Measurements from ENCODE around the gene ATP10A.

Gene ATP10A

GRCh38 chr15:25683911-25684310, 179.2 kb downstream of the ATP10A start (continued):
- no peak for TF ChIP-seq POU6F1 (CRISPR knock-in tag; IDR thresholded peaks at IDR 0.05; ENCODE audit: borderline replicate concordance, low read depth)
- no peak for TF ChIP-seq TOX (CRISPR knock-in tag; IDR thresholded peaks at IDR 0.05; ENCODE audit: borderline replicate concordance)
- no peak for TF ChIP-seq CREB5 (CRISPR knock-in tag; IDR thresholded peaks at IDR 0.05; ENCODE audit: low read depth)
- TF ChIP-seq ARNTL (CRISPR knock-in tag; IDR thresholded peaks at IDR 0.05; ENCODE audit: borderline replicate concordance, low read depth): no peak
- no peak for TF ChIP-seq PPARA (CRISPR knock-in tag; IDR thresholded peaks at IDR 0.05; ENCODE audit: borderline replicate concordance)
- no peak for TF ChIP-seq ZFP3 (CRISPR knock-in tag; IDR thresholded peaks at IDR 0.05)
- no peak for TF ChIP-seq BACH2 (CRISPR knock-in tag; IDR thresholded peaks at IDR 0.05; ENCODE audit: borderline replicate concordance)

GRCh38 chr15:25683415-25683814, 179.7 kb downstream of the ATP10A start:
- no peak for TF ChIP-seq PPARA (CRISPR knock-in tag; IDR thresholded peaks at IDR 0.05; ENCODE audit: borderline replicate concordance)
- TF ChIP-seq ZFP3 (CRISPR knock-in tag; IDR thresholded peaks at IDR 0.05): no peak
- no peak for TF ChIP-seq CREB5 (CRISPR knock-in tag; IDR thresholded peaks at IDR 0.05; ENCODE audit: low read depth)
- TF ChIP-seq SNAI2 (CRISPR knock-in tag; IDR thresholded peaks at IDR 0.05): no peak
- TF ChIP-seq PATZ1 (CRISPR knock-in tag; IDR thresholded peaks at IDR 0.05; ENCODE audit: borderline replicate concordance): no peak
- no peak for TF ChIP-seq ZFP30 (CRISPR knock-in tag; IDR thresholded peaks at IDR 0.05)
- no peak for TF ChIP-seq TCF4 (CRISPR knock-in tag; IDR thresholded peaks at IDR 0.05; ENCODE audit: borderline replicate concordance)
- TF ChIP-seq OSR1 (CRISPR knock-in tag; IDR thresholded peaks at IDR 0.05): no peak
- TF ChIP-seq CSDC2 (CRISPR knock-in tag; IDR thresholded peaks at IDR 0.05): no peak
- TF ChIP-seq POU6F1 (CRISPR knock-in tag; IDR thresholded peaks at IDR 0.05; ENCODE audit: borderline replicate concordance, low read depth): no peak
- no peak for TF ChIP-seq GLIS3 (CRISPR knock-in tag; IDR thresholded peaks at IDR 0.05)
- TF ChIP-seq ZC3H10 (CRISPR knock-in tag; IDR thresholded peaks at IDR 0.05): no peak
- TF ChIP-seq TSHZ2 (CRISPR knock-in tag; IDR thresholded peaks at IDR 0.05): no peak
- TF ChIP-seq ISL1 (CRISPR knock-in tag; IDR thresholded peaks at IDR 0.05): no peak
- ATAC-seq: no peak

GRCh38 chr15:25682340-25682739, 180.8 kb downstream of the ATP10A start:
- ATAC-seq: no peak
- TF ChIP-seq ZNF565 (CRISPR knock-in tag; conservative IDR thresholded peaks at IDR 0.05; ENCODE audit: low read depth): no peak
